ENCODE measurements around the gene METTL9.

- no peak for TF ChIP-seq EZH2 (IDR thresholded peaks at IDR 0.05)
- no peak for TF ChIP-seq POLR2AphosphoS5 (IDR thresholded peaks at IDR 0.05; ENCODE audit: borderline replicate concordance, low read depth, low read length)
- no peak for TF ChIP-seq FOXP2 (optimal IDR thresholded peaks at IDR 0.05; ENCODE audit: control extremely low read depth, extremely low read length, insufficient read depth)
Measured at GRCh38 chr16:21568502-21569189, 30.7 kb upstream of the METTL9 start.
